Muscle of leg (tissue), 11 donors: ENCODE measurements around the gene PBX4. TPM values are rescaled to one million over a fixed set of nuclear protein-coding genes. Genes with fewer than 3 reads are reported as not detected.
A peak's percentile ranks its signal among the peaks of the same experiment; 100 is the strongest.

Experiments
- DNase-seq: peaks from one replicate; pipeline ENCODE4 v3.0.0; 2013
- H3K27ac ChIP-seq: one replicate; pipeline ENCODE4 v1.5.1; 2013; ENCODE audit warnings: mild to moderate bottlenecking, low read length, control low read depth
- H3K27me3 ChIP-seq: one replicate; pipeline ENCODE4 v1.6.1; 2013; ENCODE audit warnings: low read length; ENCODE audit not compliant: control insufficient read depth, insufficient read depth
- H3K36me3 ChIP-seq: one replicate; pipeline ENCODE4 v1.6.1; 2013; ENCODE audit warnings: low read length; ENCODE audit not compliant: control insufficient read depth, insufficient read depth
- H3K4me1 ChIP-seq: one replicate; pipeline ENCODE4 v1.6.1; 2013; ENCODE audit warnings: low read length; ENCODE audit not compliant: control insufficient read depth, insufficient read depth
- H3K4me3 ChIP-seq: one replicate; pipeline ENCODE4 v1.5.1; 2013; ENCODE audit warnings: low read length, control low read depth
- H3K9me3 ChIP-seq: replicated peaks from 2 replicates; pipeline ENCODE4 v1.6.1; 2013; ENCODE audit warnings: low read depth, low read length; ENCODE audit not compliant: control insufficient read depth
- WGBS: methylation state at CpG from one replicate; pipeline ENCODE4 v1.1.5; 2013; ENCODE audit warnings: missing lambda C conversion rate; ENCODE audit not compliant: insufficient coverage; 5-methylcytosine and 5-hydroxymethylcytosine counted together
- polyA plus RNA-seq, 8 donors: library from polyadenylated mRNA; unstranded; fragments of 120-200 nt; gene quantifications; one replicate each; pipeline versions ENCODE4 v1.2.1 to v1.2.3, GENCODE V29; 2013; ENCODE audit warnings: inconsistent platforms in 1 of 8, low replicate concordance in 1 of 8; ENCODE audit not compliant: insufficient read length in 8 of 8, insufficient read depth in 1 of 8
- total RNA-seq: library from RNA; stranded (reverse); fragments of 120-200 nt; gene quantifications from one replicate; pipeline ENCODE4 v1.2.4, GENCODE V29; 2013

Gene PBX4
- total and polyA plus RNA-seq, 9 donors = 1.5 to 3.1 (median 1.9) TPM

DNA sequence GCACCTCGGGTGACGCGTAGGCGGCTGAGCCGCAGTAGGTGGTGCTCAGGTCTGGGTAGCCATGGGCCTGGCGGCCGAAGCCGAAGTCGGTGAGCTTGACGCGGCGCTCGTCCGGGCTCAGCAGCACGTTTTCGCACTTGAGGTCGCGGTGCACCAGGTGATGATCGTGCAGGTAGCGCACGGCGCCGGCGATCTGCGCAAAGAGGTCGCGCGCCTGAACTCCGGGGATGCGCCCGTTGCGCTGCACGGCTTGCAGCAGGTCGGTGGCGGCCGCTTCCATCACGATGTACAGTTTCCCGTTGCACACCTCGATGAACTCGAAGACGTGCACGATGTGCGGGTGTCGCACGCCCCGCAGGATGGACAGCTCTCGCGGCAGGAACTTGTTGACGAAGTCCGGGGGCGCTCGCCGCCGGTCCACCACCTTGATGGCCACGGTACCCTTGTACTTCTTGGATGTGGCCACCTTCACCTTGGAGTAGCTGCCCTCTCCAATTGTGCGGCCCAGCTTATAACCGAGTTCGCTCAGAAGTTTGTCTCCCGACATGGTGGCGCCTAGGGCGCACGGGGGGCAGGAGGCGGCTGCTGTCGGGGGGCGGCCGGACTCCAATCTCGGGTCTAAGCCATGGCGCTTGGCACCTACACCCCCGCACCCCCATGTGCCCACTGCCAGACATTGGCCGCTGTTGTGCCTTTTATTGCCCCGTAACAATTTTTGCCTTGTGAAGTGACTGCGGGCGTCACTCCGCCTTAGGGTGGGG is 103.4 kb downstream of the PBX4 start, which contains the start of gene TSSK6:
Gene TSSK6 (minus strand): TSS at position 668 of the 761 bp plus-strand sequence. CDS start 121 bp downstream, at position 547.
- H3K4me3 ChIP-seq = peak within 1 kb of the TSS; percentile 83
- DNase-seq = no peak
- peaks cover 6% of the 10 kb centered on the region for H3K9me3 ChIP-seq
- peaks cover 9% of the 10 kb centered on the region for H3K27me3 ChIP-seq
- 85% methylated on average over 73 of the region's 74 CpGs for WGBS
- H3K27ac ChIP-seq = peak within 1 kb of the TSS; percentile 84
- H3K4me1 ChIP-seq = peaks cover 26% of the 10 kb centered on the region
- H3K36me3 ChIP-seq = peaks cover 10% of the 10 kb centered on the region

GRCh38 chr19:19514215-19514657 is 104.3 kb downstream of the PBX4 start:
- H3K27ac ChIP-seq = no peak overlapping the region
- H3K4me3 ChIP-seq = peak overlapping the region; percentile 36
- WGBS = 15% methylated on average over 46 of the region's 46 CpGs
- H3K4me1 ChIP-seq = peaks cover 26% of the 10 kb centered on the region
- H3K9me3 ChIP-seq = peaks cover 6% of the 10 kb centered on the region
- H3K36me3 ChIP-seq = peaks cover 3% of the 10 kb centered on the region
- peak; percentile 85 for DNase-seq
- H3K27me3 ChIP-seq = peaks cover 9% of the 10 kb centered on the region

- Histone ChIP-seq H3K27ac (no peak overlapping the region), H3K9me3 (peaks cover 6% of the 10 kb centered on the region), H3K36me3 (no peaks in the 10 kb centered on the region), H3K4me3 (peak overlapping the region; percentile 36), H3K4me1 (peaks cover 26% of the 10 kb centered on the region), H3K27me3 (peaks cover 9% of the 10 kb centered on the region)
- 74% methylated on average over 16 of the region's 17 CpGs for WGBS
- DNase-seq = no peak
Measured at GRCh38 chr19:19513682-19514081, 104.8 kb downstream of the PBX4 start.

Other genes starting within 250 kb of the PBX4 start
- 25.1 TPM for gene GATAD2A, start 213.0 kb downstream of the PBX4 start, total RNA-seq
- 10 to 100 TPM; 40.7 to 62.2 (median 50.2) TPM for gene GATAD2A, start 213.0 kb downstream of the PBX4 start, polyA plus RNA-seq
- gene TSSK6, start 103.1 kb downstream of the PBX4 start, total RNA-seq = 0.31 TPM
- gene TSSK6, start 103.1 kb downstream of the PBX4 start, polyA plus RNA-seq = under 1 TPM; 0.37 to 0.80 (median 0.67) TPM
- gene NDUFA13, start 102.5 kb downstream of the PBX4 start, total RNA-seq = 242 TPM
- 100 to 1,000 TPM; 192 to 240 (median 222) TPM for gene NDUFA13, start 102.5 kb downstream of the PBX4 start, polyA plus RNA-seq
- gene YJEFN3, start 89.8 kb downstream of the PBX4 start, total RNA-seq = 1.6 TPM
- gene YJEFN3, start 89.8 kb downstream of the PBX4 start, polyA plus RNA-seq = 10 to 100 TPM in 2 of 8 donors, 1 to 10 TPM in 6; 3.2 to 10.7 (median 7.4) TPM
- gene CILP2, start 80.4 kb downstream of the PBX4 start, total RNA-seq = 22.0 TPM
- 10 to 100 TPM in 3 of 8 donors, 1 to 10 TPM in 5; 1.3 to 52.6 (median 5.8) TPM for gene CILP2, start 80.4 kb downstream of the PBX4 start, polyA plus RNA-seq
- 2.2 TPM for gene LPAR2, start 9.5 kb upstream of the PBX4 start, total RNA-seq
- gene LPAR2, start 9.5 kb upstream of the PBX4 start, polyA plus RNA-seq = 10 to 100 TPM in 1 of 8 donors, 1 to 10 TPM in 7; 3.0 to 12.2 (median 6.3) TPM
- gene GMIP, start 25.0 kb upstream of the PBX4 start, total RNA-seq = 2.0 TPM
- 1 to 10 TPM; 2.3 to 5.1 (median 3.6) TPM for gene GMIP, start 25.0 kb upstream of the PBX4 start, polyA plus RNA-seq
- 14.6 TPM for gene ATP13A1, start 45.0 kb upstream of the PBX4 start, total RNA-seq
- gene ATP13A1, start 45.0 kb upstream of the PBX4 start, polyA plus RNA-seq = 10 to 100 TPM; 20.7 to 36.6 (median 27.8) TPM
- 5.6 TPM for gene ZNF101, start 50.2 kb upstream of the PBX4 start, total RNA-seq
- gene ZNF101, start 50.2 kb upstream of the PBX4 start, polyA plus RNA-seq = 1 to 10 TPM; 4.6 to 7.6 (median 5.7) TPM
- gene ZNF14, start 114.4 kb upstream of the PBX4 start, total RNA-seq = 9.1 TPM
- 1 to 10 TPM; 3.6 to 5.6 (median 4.9) TPM for gene ZNF14, start 114.4 kb upstream of the PBX4 start, polyA plus RNA-seq
- gene ZNF506, start 203.1 kb upstream of the PBX4 start, total RNA-seq = 21.7 TPM
- 10 to 100 TPM; 12.7 to 18.9 (median 14.7) TPM for gene ZNF506, start 203.1 kb upstream of the PBX4 start, polyA plus RNA-seq
- 15.5 TPM for gene ZNF253, start 247.2 kb upstream of the PBX4 start, total RNA-seq
- 10 to 100 TPM in 7 of 8 donors, 1 to 10 TPM in 1; 7.4 to 14.0 (median 11.2) TPM for gene ZNF253, start 247.2 kb upstream of the PBX4 start, polyA plus RNA-seq